NCI-H1417 treated with DMSO at 0.1 percent for 48 hours (cell line): ENCODE data around the gene LCLAT1.
"Not testable (repeated sequence)": the region's sequence is repeated elsewhere in the genome, so short reads cannot be mapped to it uniquely, and the experiment has no call there.

Source experiments
- DNase-seq: peaks from one replicate; lab custom pipeline; 2025; lab: John Stamatoyannopoulos, UW

LCLAT1 gene

GRCh38 chr2:30455114-30455738, 8.2 kb downstream of the LCLAT1 start:
- DNase-seq = no peak

DNA sequence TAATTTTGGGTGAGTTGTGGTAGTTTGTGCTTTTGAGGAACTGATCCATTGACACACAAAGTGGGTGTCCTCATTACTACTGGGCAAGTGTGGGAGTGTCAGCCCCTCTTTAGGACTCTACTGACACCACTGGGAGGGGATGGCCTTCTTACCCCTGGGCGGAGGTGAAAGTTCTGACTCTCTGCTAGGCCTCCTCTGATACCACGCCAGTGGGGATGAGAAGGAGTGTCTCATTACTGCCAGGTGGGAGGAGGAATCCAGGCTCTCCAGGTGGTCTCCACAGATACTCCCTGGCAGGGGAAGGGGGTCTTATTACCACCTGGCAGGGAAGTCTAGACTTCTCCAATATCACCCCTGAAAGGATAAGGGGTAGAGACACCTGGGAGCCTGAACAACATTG, 9.1 kb downstream of the LCLAT1 start:
- DNase-seq = no peak

- no peak for DNase-seq
These were observed 9.5 kb downstream of the LCLAT1 start for GRCh38 chr2:30456579-30456978.

GRCh38 chr2:30457296-30457695, 10.2 kb downstream of the LCLAT1 start:
- DNase-seq = no peak

- no peak for DNase-seq
These were observed 12.1 kb downstream of the LCLAT1 start for GRCh38 chr2:30459140-30459539.

DNA sequence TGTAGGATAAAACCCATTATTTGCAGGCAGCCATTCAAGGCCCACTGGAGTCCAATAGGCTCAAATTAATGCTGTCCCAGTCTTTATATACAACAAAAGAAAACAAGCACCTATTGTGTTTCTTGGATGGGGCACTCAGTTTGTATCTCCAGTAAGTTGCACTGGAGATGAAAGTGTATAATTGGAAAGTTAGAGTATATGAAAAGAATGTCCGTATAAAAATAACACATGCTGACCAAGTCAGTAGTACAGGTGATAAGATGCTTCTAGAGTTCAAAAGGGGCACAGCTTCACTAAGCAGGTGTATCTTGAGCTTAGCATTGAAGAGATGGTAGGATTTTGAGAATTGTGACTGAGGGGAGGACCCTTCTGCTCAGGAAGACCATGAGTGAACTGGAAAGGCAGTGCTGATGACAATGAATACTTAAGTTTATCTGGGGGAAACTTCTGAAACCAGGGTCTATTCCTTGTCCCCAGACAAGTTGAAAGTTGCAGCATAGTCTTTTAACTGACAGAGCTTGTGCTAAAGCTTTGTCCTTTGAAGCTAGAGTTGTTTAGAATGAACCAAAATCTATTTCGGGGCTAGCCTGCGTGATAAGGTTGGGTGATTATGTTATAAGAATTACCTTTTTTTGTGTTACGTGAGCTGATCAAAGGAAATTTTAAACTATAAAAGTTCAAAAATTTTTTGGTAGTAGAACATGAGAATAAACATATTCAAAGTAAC, 15.2 kb downstream of the LCLAT1 start:
- DNase-seq = no peak

DNA sequence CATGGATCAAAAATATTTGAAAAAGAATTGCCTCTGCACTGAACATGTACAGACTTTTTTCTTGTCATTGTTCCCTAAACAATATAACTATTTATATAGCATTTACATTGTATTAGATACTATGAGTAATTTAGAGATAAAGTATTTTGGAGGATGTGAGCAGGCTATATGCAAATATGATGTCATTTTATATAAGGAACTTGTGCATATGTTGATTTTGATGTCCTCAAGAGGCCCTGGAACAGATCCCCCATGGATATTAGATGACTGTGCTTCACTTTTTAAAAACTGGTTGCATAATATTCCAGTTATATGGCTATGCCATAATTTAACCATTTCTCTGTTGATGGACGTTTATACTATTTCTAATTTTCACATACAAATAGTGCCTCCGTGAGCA, 16.5 kb downstream of the LCLAT1 start:
- no peak for DNase-seq

GRCh38 chr2:30464544-30465170, 17.6 kb downstream of the LCLAT1 start:
- no peak for DNase-seq

- no peak for DNase-seq
These were observed 18.1 kb downstream of the LCLAT1 start for GRCh38 chr2:30465171-30465545.

DNA sequence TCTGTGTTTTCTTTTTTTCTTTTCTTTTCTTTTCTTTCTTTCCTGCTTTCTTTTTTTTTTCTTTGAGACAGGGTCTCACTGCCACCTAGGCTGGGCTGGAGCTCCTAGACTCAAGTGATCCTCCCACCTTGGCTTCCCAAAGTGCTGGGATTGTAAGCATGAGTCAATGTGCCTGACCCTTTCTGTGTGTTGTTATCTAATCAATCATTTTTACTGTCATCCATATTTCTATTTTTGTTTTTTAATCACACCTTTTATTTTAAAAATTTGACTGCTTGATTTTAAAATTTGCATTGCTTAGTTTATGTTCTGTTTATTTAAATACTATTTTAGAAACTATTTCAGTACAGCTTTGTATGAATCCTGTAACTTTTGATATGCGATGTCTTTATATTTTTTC, 19.2 kb downstream of the LCLAT1 start:
- DNase-seq = no peak

DNA sequence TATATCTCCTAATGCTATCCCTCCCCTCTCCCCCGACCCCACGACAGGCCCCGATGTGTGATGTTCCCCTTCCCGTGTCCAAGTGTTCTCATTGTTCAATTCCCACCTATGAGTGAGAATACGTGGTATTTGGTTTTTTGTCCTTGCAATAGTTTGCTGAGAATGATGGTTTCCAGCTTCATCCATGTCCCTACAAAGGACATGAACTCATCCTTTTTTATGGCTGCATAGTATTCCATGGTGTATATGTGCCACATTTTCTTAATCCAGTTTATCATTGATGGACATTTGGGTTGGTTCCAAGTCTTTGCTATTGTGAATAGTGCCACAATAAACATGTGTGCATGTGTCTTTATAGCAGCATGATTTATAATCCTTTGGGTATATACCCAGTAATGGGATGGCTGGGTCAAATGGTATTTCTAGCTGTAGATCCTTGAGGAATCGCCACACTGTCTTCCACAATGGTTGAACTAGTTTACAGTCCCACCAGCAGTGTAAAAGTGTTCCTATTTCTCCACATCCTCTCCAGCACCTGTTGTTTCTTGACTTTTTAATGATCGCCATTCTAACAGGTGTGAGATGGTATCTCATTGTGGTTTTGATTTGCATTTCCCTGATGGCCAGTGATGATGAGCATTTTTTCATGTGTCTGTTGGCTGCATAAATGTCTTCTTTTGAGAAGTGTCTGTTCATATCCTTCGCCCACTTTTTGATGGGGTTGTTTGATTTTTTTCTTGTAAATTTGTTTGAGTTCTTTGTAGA, 20.2 kb downstream of the LCLAT1 start:
- DNase-seq = not testable (repeated sequence)

DNA sequence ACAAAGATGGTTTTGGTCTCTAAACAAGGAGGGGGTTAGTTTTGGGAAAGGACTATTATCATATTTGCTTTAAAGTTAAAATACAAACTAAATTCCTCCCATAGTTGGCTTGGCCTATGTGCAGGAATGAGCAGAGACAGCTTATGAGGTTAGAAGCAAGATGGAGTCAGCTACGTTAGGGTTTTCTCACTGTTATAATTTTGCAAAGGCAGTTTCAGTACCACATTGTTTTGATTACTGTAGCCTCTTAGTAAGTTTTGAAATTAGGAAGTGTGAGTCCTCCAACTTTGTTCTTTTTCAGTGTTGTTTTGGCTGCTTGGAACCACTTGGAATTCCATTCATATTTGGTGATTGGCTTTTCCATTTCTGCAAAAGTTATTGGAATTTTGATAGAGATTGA, 23.4 kb downstream of the LCLAT1 start:
- DNase-seq = no peak

GRCh38 chr2:30472326-30472725, 25.3 kb downstream of the LCLAT1 start:
- no peak for DNase-seq

DNA sequence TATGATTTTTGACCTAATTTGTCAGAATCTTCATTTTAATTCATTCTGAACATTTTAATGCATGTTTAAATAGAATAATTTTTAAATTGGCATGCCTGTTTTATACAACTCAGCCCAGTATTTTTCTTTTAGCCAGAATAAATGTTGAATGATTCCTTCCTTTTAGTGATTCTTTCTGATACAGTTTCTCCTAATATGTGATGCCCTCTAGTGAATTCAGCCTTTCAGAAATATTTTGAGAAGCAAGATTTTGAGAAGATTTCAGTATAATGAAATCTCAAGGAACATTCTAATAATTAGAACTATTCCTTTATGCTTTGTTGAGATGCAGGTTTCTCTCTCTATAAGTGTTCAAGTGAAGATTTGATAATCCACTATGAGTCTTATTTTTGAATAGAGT, 28.5 kb downstream of the LCLAT1 start:
- no peak for DNase-seq

GRCh38 chr2:30476636-30477035, 29.6 kb downstream of the LCLAT1 start:
- DNase-seq = no peak

- DNase-seq = no peak
These were observed 33.8 kb downstream of the LCLAT1 start for GRCh38 chr2:30480703-30481322.

DNA sequence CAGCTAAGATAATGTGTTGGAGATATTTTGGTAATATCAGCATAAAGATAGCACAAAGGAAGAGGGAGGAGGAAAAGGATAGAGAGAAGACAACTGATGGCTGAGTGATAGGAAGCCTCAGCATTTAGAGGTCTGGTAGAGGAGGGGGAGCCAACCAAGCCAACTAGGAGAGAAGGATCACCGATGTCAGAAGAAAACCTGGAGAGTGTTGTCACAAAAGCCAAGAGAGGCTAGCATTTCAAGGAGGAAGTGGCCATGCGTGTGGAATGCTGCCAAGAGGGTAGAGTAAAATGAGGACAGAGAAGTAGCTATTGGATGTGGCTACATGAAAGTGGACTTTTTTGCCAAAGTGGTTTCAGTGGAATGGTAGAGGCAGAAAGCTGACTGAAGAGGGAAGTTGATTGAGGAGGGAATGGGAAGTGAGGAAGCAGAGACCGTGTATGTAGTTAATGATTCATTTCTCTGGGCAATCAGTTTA, 34.3 kb downstream of the LCLAT1 start:
- no peak for DNase-seq

- DNase-seq = no peak
These were observed 35.0 kb downstream of the LCLAT1 start for GRCh38 chr2:30482011-30482410.

DNA sequence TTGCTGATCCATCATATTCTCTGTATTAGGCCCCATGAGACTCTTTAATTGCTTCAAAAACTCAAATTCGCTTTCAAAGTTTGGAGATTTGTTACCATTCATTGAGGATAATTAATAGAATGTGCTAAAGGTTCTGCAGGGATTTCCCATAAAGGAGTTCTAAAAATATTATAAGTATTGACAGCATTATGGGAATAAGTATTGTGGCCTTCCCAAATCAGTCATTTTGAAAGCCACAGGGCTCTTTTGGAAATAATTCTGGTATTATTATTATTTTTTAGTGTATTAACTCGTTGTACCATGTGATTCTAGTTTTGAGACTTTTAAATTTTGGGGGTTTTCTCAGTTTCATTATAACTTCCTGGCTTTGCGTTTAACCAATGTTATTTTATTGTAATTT, 37.1 kb downstream of the LCLAT1 start:
- no peak for DNase-seq

DNA sequence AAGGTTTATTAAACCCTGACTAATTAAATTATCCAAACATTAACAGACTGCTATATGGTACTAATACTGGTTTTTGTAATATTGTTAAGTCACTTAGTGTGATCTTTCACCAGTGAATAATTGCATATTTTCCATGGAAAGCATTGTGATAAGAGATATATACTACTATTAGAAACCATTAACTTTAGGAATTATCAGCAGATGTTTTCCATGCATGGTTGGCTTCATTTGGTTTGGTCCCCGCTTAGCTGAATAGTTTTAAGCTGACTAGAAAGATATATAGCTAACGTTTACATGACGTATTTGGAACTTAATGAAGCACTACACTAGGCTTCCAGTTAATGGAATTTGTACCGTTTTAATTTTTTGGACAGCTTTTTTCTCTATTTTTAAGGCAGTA, 37.9 kb downstream of the LCLAT1 start:
- no peak for DNase-seq

DNA sequence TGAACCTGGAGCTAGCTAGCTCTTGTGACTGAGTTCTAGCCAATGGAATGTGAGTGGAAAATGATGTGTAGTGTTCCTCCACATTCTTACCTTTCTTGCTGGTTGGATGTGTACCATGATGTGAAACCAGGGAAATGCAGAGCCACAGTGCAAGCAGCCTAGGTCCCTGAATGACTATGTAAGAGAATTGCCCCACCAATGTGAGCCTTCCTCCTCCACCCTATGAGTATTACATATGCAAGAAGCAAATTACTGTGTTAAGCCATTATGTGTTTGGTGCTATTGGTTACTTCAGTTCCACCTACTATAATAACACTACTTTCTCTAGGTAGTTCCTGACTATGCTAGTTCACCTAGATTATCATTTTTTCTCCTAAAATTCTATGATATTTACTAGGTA, 39.6 kb downstream of the LCLAT1 start:
- no peak for DNase-seq

- DNase-seq = no peak
These were observed 40.6 kb downstream of the LCLAT1 start for GRCh38 chr2:30487603-30488002.
